NCI-H2196 (cell line): ENCODE results near the gene ALLC.
A peak's percentile ranks its signal among the peaks of the same experiment; 100 is the strongest.

Experiments
- DNase-seq: peaks from one replicate; lab custom pipeline; 2025; ENCODE audit not compliant: unreplicated experiment; lab: John Stamatoyannopoulos, UW

Gene ALLC

DNA sequence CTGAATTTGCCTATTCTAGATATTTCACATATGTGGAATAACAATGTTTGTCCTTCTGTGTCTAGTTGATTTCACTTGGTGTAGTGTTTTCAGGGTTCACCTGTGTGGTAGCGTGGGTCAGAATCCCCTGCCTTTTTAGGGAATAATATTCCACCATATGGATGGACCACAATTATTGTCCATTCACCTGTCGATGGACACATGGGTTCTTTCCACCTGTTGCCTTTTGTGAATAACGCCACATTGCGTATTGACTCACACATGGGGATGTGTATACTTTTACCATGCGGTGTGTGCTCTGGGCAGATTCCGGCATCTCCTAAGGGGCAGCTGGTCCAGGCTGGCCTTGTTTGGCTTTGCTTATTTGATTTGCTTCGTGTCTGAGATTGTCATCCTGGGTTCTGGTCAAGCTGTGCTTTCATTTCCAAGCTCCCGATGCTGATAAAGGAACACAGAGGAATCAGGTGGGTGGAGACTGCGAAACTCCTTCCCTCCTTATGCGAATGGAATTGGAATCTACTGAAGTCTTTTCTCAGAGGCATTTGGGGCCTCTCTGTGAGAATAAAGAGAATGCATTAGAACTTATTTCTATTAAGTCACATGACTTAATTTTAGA lies 18.9 kb upstream of the ALLC start:
- no peak for DNase-seq

- DNase-seq = no peak
These were observed 18.3 kb upstream of the ALLC start for GRCh38 chr2:3639653-3640052.

DNA sequence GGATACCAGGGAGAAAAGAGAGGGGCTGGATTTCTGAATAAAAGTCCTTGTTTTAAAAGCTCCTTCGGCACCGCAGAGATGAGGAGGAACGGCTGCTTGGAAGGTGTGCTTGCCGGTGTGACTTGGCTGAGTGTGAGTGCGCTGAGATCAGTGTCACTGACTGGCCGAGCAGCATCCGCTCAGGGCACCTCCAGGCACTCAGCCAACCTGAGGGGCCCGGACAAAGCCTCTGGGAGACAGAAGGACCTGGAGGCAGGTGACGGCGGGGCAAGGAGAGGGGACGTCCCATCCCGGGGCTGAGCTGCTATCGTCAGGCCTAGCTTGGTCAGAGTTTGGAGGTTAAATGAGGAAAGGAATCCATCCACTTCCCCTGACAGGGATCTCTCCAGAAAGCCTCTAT lies 16.8 kb upstream of the ALLC start:
- DNase-seq = no peak

GRCh38 chr2:3641841-3642421 lies 16.1 kb upstream of the ALLC start:
- DNase-seq = no peak

DNA sequence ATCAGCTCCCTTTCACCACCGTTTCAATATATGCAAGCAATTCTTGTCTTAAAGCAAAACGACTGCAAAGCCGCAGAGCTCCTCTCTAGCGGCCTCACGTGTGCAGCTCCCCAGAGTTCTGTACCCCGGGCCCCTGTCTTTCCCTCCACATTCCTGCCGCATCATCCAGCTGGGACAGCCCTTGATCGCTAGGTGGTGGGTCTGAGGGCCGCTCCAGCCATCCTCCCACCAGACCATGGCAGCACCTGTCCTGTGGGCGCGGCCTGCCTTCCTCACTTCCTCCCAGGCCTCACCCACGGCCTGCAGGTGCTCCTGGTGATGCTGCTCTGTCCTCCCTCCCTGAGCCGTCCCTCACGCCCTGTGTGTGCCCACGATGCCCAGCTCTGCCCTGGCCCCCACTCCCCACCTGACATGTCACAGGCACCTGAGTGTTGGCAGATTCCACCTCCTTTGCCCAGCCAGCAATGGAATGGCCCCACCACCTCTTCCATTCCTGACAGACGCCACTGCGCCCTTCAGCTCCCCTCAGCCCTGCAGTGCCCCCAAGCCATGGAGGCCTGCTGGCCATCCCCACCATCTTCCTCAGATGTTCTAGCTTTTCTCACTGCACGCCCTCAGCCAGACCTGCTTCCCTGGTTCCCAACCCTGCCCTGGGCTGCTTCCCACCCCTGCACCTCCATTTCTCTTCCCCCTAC lies 15.3 kb upstream of the ALLC start:
- no peak for DNase-seq

DNA sequence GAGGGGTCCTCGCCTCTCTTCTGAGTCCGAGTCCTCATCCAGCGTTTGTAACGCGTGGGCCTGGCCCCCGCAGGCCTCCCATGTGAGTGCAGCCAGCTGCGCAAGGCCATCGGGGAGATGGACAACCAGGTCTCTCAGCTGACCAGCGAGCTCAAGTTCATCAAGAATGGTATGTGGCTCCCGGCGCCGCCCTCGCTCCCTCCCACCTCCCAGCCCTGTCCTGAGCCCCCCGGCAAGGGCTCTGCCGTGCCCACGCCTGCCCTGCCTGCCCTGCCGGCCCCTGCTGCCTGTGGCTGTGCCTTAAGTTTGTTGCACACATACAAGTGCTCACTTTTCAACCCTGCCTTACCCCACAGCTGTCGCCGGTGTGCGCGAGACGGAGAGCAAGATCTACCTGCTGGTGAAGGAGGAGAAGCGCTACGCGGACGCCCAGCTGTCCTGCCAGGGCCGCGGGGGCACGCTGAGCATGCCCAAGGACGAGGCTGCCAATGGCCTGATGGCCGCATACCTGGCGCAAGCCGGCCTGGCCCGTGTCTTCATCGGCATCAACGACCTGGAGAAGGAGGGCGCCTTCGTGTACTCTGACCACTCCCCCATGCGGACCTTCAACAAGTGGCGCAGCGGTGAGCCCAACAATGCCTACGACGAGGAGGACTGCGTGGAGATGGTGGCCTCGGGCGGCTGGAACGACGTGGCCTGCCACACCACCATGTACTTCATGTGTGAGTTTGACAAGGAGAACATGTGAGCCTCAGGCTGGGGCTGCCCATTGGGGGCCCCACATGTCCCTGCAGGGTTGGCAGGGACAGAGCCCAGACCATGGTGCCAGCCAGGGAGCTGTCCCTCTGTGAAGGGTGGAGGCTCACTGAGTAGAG lies 14.4 kb upstream of the ALLC start:
- DNase-seq = no peak

DNA sequence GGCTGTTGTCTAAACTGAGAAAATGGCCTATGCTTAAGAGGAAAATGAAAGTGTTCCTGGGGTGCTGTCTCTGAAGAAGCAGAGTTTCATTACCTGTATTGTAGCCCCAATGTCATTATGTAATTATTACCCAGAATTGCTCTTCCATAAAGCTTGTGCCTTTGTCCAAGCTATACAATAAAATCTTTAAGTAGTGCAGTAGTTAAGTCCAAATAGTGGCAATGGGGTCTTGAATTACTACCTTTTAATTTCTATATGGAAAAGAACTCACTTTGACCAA lies 13.8 kb upstream of the ALLC start:
- no peak for DNase-seq

GRCh38 chr2:3644891-3645605 lies 13.0 kb upstream of the ALLC start:
- DNase-seq = no peak

GRCh38 chr2:3645745-3646389 lies 12.1 kb upstream of the ALLC start:
- DNase-seq = no peak

GRCh38 chr2:3646446-3646845 lies 11.6 kb upstream of the ALLC start:
- no peak for DNase-seq

GRCh38 chr2:3647246-3647645 lies 10.8 kb upstream of the ALLC start:
- no peak for DNase-seq

DNA sequence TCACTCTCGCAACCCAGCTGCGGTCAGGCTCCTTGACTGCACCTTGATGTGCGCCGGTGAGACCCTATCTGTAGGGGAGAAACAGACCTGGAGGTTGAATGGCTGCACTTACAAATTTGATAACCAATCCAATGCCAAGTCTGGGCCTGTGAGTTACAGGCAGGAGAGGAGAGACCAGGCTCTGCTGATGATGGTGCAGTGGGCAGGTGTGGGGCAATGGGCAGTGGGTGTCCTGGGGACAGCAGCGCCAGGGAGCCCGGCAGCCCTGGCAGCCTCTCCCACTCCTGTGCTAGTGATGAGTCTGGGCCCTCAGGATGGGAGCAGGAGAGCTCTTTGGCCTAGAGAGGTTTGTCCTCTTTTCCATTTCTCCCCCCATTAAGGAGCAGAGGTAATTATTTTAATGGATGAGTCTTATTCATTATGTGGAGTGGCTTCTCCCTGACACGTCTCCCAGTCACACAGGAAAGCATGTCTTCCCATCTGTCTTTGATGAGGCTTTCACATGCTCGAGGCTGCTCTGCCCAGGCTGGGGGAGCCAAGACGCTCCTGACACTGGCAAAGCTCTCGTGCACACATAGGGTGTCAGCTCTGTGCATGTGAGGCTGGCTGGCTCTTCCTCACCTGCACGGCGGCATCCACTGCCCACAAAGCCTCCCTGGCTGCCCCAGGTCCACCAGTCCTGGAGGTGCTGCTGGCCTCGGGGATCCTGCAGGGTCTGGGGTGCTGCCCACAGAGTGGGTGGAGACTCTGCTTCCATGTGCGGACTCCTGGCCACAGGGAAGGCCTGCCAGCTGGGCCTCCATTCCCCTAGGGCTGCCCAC lies 10.0 kb upstream of the ALLC start:
- no peak for DNase-seq

GRCh38 chr2:3648652-3649177 lies 9.3 kb upstream of the ALLC start:
- DNase-seq = no peak

- DNase-seq = no peak
These were observed 8.4 kb upstream of the ALLC start for GRCh38 chr2:3649581-3649980.

DNA sequence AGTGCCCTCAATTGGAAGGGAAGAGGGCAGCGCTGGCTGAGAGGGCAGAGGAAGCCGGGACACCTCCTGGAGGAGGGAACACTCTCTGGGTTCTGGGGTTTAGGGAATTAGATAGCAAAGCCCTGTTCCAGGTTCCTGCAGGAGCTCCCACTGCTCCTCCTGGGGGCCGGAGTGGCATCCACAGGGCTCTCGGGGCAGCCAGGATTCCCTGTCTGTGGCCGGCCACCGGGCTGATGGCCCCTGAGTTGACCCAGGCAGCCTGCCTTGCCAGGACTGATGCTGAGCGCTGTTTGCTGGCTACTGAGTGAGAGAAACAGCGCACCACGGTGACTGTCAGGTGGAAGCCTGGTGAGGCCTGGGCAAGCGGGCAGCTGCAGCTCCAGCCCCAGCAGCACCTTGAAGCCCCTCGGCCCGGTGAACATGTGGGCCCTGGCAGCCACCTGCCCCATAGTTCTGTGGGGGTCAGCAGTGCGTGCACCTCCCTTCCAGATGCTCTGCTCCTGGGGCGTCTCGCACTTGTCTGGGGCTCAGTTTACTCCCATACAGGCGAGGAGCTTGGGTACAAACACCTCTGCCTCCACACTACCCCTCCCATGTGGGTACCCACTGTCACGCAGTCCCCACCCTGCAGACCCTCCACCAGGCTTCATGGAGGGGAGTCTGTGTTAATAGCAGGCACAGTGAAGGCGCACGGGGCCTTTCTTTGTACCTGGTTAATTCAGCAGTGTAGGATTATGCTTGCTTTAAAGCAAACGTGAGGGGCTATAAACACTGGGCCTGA lies 7.7 kb upstream of the ALLC start:
- DNase-seq = no peak

- peak; percentile 92 for DNase-seq
These were observed 6.0 kb upstream of the ALLC start for GRCh38 chr2:3651691-3652648.

- DNase-seq = no peak
These were observed 4.9 kb upstream of the ALLC start for GRCh38 chr2:3652896-3653625.
